Measurements from ENCODE around the gene AURKB. TPM values are rescaled to one million over a fixed set of nuclear protein-coding genes. Genes with fewer than 3 reads are reported as not detected.

AURKB gene
- total and polyA plus RNA-seq, 2 of the 4 experiments (the other 2 are of a cell fraction) = 45.9 to 62.0 TPM

GRCh38 chr17:8161289-8162232, 48.8 kb downstream of the AURKB start (continued):
- TF ChIP-seq SMC3 (IDR thresholded peaks at IDR 0.05; ENCODE audit: low read depth, low read length) (no peak), CHD1 (IDR thresholded peaks at IDR 0.05; ENCODE audit: low read depth, low read length) (no peak; the same call in 1 of the 2 replicates)

- peak overlapping the region; percentile 56 for H2AK9ac ChIP-seq (replicated peaks; ENCODE audit: low read depth, low read length, poor library complexity)
- H3K4ac ChIP-seq (ENCODE audit: low read depth, low read length) = no peak overlapping the region
- no peak overlapping the region for H2BK5ac ChIP-seq (ENCODE audit: low read depth, low read length, poor library complexity, severe bottlenecking)
- H4K8ac ChIP-seq (ENCODE audit: low read depth in 2 of 2, low read length in 2 of 2) = no peak overlapping the region
- peaks cover 15% of the 10 kb centered on the region for H3K36me3 ChIP-seq (ENCODE audit: control insufficient read depth, insufficient read depth, low read length)
- no peak overlapping the region for H2BK20ac ChIP-seq (ENCODE audit: low read depth, low read length)
- ATAC-seq (ENCODE audit: low read depth) (no peak), DNase-seq (no peak)
- peaks cover 10% of the 10 kb centered on the region for H3K9me1 ChIP-seq (ENCODE audit: insufficient read depth, low read length)
- H3K4me3 ChIP-seq (ENCODE audit: insufficient read depth, low read depth, low read length) = no peak overlapping the region
- no peak overlapping the region; the same call in 1 of the 2 replicates for H3K4me2 ChIP-seq (ENCODE audit: low read depth, low read length)
- no peak overlapping the region for H4K5ac ChIP-seq (ENCODE audit: low read depth, low read length)
- POLR2A ChIA-PET (ENCODE audit: unreplicated experiment) = no interaction called here
- peaks cover 14% of the 10 kb centered on the region for H4K20me1 ChIP-seq (ENCODE audit: insufficient read depth, low read length)
- no peak overlapping the region for H3K56ac ChIP-seq (ENCODE audit: extremely low read depth, insufficient read depth, low read length)
- no CpG with 5 or more reads among the region's 5 CpGs for WGBS, 2 experiments (ENCODE audit: extremely low coverage in 2 of 2, insufficient read length in 1 of 2)
- no peaks in the 10 kb centered on the region for H3K27me3 ChIP-seq (ENCODE audit: control insufficient read depth, insufficient read depth, low read length)
- no peak overlapping the region for H3K23ac ChIP-seq (ENCODE audit: low read depth, low read length)
- intact Hi-C loops (cut with micrococcal nuclease) (no loop called here), in situ Hi-C loops (cut with MboI; ENCODE audit: low sequenced_read_pairs) (loop anchor here (25.0 kb wide), 1 partner anchor 923 kb away; the partner anchor contains the start of genes DVL2, GABARAP and PHF23), dilution Hi-C loops (cut with HindIII; ENCODE audit: low sequenced_read_pairs, unreplicated experiment) (no loop called here)
- H3K14ac ChIP-seq (replicated peaks; ENCODE audit: low read depth, low read length) = no peak overlapping the region
- no peak overlapping the region for H2BK120ac ChIP-seq (ENCODE audit: low read depth, low read length)
- no peak overlapping the region for H4K91ac ChIP-seq (ENCODE audit: insufficient read depth, low read depth, low read length)
- CTCF ChIA-PET = no interaction called here
- H3K9ac ChIP-seq (ENCODE audit: low read depth, low read length) = no peak overlapping the region
- H3K9me3 ChIP-seq (ENCODE audit: control insufficient read depth, insufficient read depth, low read length) = no peaks in the 10 kb centered on the region
- BruUV-seq (replicated peaks) = no TSS peak
- H2AFZ ChIP-seq (replicated peaks; ENCODE audit: low read length, poor library complexity) = no peak overlapping the region
- no peak overlapping the region for H2BK15ac ChIP-seq (ENCODE audit: low read depth, low read length)
- peaks cover 28% of the 10 kb centered on the region for H3K4me1 ChIP-seq (ENCODE audit: control insufficient read depth, insufficient read depth, low read length)
- H3K79me1 ChIP-seq (ENCODE audit: low read depth in 1 of 2, low read length in 2 of 2) = peaks cover 21 to 42% of the 10 kb centered on the region in 2 experiments
- no peak overlapping the region for H3K18ac ChIP-seq (ENCODE audit: low read depth, low read length)
- H2AK5ac ChIP-seq (ENCODE audit: low read depth, low read length) = no peak overlapping the region
- no peak overlapping the region for H3K27ac ChIP-seq (ENCODE audit: insufficient read depth, low read length)
- TF ChIP-seq CEBPB (IDR thresholded peaks at IDR 0.05; ENCODE audit: low read depth, low read length) (no peak), CHD1 (IDR thresholded peaks at IDR 0.05; ENCODE audit: low read depth, low read length) (no peak), MAZ (IDR thresholded peaks at IDR 0.05; ENCODE audit: borderline replicate concordance, low read depth, low read length) (no peak), ELK1 (IDR thresholded peaks at IDR 0.05; ENCODE audit: borderline replicate concordance, low read depth, low read length) (no peak), FOS (IDR thresholded peaks at IDR 0.05; ENCODE audit: low read depth, low read length) (no peak), BHLHE40 (IDR thresholded peaks at IDR 0.05; ENCODE audit: low read depth, low read length) (no peak), RAD21 (IDR thresholded peaks at IDR 0.05; ENCODE audit: low read length) (no peak), MAFK (IDR thresholded peaks at IDR 0.05; ENCODE audit: low read depth, low read length) (no peak), USF2 (IDR thresholded peaks at IDR 0.05; ENCODE audit: low read depth, low read length) (no peak), RFX5 (IDR thresholded peaks at IDR 0.05; ENCODE audit: low read depth, low read length) (no peak), SMC3 (IDR thresholded peaks at IDR 0.05; ENCODE audit: low read depth, low read length) (no peak), POLR2A (IDR thresholded peaks at IDR 0.05; ENCODE audit: low read depth, low read length) (no peak)
Measured at GRCh38 chr17:8160741-8161221, 49.6 kb downstream of the AURKB start.
